Erythroblast (primary cell): ENCODE measurements around the gene TMEM255A.

Experiments used
- GATA1 ChIP-seq: IDR thresholded peaks from 2 replicates; pipeline ENCODE4 v1.6.1; 2011; ENCODE audit warnings: low read depth, mild to moderate bottlenecking, control low read depth, low read length, moderate library complexity
- POLR2A ChIP-seq: IDR thresholded peaks from 2 replicates; pipeline ENCODE4 v1.6.1; 2011; ENCODE audit warnings: mild to moderate bottlenecking, low read length

GRCh38 chrX:120274958-120275357, 36.3 kb downstream of the TMEM255A start:
- TF ChIP-seq POLR2A: no peak
- no peak for TF ChIP-seq GATA1
